Sigmoid colon (tissue), 4 donors: ENCODE results near the gene ITLN2.

Source experiments
- CTCF ChIP-seq, 4 experiments: fragments of 450-650 bp in 3 of 4; fragments of 200-600 bp in 1 of 4; IDR thresholded peaks; one replicate each; pipeline ENCODE4 v1.5.1; 2016 to 2019; ENCODE audit warnings: antibody characterized with exemption in 4 of 4, mild to moderate bottlenecking in 3 of 4, moderate library complexity in 2 of 4
- EP300 ChIP-seq, 4 donors: sonication (generic); formaldehyde crosslinking; IDR thresholded peaks; one replicate each; pipeline ENCODE4 v1.6.1; 2017; ENCODE audit warnings: antibody characterized with exemption in 4 of 4
- POLR2A ChIP-seq, 2 donors: fragments of 450-650 bp; IDR thresholded peaks; one replicate each; pipeline ENCODE4 v1.6.1; 2016; ENCODE audit warnings: antibody characterized with exemption in 2 of 2, mild to moderate bottlenecking in 2 of 2, moderate library complexity in 2 of 2
- POLR2AphosphoS5 ChIP-seq, 4 donors: sonication (generic); formaldehyde crosslinking; IDR thresholded peaks; one replicate each; pipeline ENCODE4 v1.6.1; 2017; ENCODE audit warnings: antibody characterized with exemption in 4 of 4

GRCh38 chr1:160924791-160925651 lies 29.6 kb downstream of the ITLN2 start:
- TF ChIP-seq CTCF (IDR thresholded peaks at IDR 0.05) (no peak), POLR2A (IDR thresholded peaks at IDR 0.05) (no peak), EP300 (IDR thresholded peaks at IDR 0.05) (no peak), POLR2AphosphoS5 (IDR thresholded peaks at IDR 0.05) (no peak)
